NB4 (cell line): ENCODE results near the gene LYPD8.

Experiments
- DNase-seq: peaks from one replicate; pipeline ENCODE4 v3.0.0; 2010; ENCODE audit warnings: low read depth
- H3K4me3 ChIP-seq: one replicate; pipeline ENCODE4 v1.5.1; 2011; ENCODE audit warnings: mild to moderate bottlenecking, low read depth, low read length, moderate library complexity
- MYC ChIP-seq: IDR thresholded peaks from 2 replicates; pipeline ENCODE4 v1.6.1; 2011; ENCODE audit warnings: low read depth, low read length
- POLR2A ChIP-seq: IDR thresholded peaks from 2 replicates; pipeline ENCODE4 v1.6.1; 2011; ENCODE audit warnings: mild to moderate bottlenecking; ENCODE audit not compliant: insufficient read length; ENCODE audit errors: extremely low read depth
- TF ChIP-seq, protein P1 (sequence below): IDR thresholded peaks from 2 replicates; pipeline ENCODE4 v1.6.1; 2011; ENCODE audit warnings: low read depth, low read length
- TF ChIP-seq, protein P2 (sequence below): IDR thresholded peaks from one replicate; pipeline ENCODE4 v1.5.1; 2012; ENCODE audit warnings: low read depth, low read length

LYPD8 gene

DNA sequence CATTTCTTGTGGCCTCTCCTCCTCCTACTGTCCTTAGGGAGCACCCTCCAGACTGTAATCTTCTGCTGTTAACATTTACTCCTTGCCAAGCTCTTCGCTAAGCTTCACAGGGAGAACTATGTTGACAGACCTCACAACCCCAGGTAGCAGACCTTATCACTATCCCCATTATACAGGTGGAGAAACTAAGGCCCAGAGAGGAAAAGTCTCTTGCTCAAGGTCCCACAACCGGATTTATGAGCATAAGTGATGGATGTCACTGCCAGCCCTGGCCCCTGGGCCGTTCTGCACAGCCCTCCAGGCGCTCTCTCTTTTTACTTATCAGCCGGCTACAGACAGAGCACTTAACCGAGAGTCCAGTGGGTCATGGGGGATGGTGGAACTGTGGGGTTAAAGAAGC, 18.1 kb downstream of the LYPD8 start:
- TF ChIP-seq, protein P1, sequence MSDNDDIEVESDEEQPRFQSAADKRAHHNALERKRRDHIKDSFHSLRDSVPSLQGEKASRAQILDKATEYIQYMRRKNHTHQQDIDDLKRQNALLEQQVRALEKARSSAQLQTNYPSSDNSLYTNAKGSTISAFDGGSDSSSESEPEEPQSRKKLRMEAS: no peak
- TF ChIP-seq, protein P2, sequence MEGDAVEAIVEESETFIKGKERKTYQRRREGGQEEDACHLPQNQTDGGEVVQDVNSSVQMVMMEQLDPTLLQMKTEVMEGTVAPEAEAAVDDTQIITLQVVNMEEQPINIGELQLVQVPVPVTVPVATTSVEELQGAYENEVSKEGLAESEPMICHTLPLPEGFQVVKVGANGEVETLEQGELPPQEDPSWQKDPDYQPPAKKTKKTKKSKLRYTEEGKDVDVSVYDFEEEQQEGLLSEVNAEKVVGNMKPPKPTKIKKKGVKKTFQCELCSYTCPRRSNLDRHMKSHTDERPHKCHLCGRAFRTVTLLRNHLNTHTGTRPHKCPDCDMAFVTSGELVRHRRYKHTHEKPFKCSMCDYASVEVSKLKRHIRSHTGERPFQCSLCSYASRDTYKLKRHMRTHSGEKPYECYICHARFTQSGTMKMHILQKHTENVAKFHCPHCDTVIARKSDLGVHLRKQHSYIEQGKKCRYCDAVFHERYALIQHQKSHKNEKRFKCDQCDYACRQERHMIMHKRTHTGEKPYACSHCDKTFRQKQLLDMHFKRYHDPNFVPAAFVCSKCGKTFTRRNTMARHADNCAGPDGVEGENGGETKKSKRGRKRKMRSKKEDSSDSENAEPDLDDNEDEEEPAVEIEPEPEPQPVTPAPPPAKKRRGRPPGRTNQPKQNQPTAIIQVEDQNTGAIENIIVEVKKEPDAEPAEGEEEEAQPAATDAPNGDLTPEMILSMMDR: no peak
- TF ChIP-seq MYC (no peak), POLR2A (no peak)

DNA sequence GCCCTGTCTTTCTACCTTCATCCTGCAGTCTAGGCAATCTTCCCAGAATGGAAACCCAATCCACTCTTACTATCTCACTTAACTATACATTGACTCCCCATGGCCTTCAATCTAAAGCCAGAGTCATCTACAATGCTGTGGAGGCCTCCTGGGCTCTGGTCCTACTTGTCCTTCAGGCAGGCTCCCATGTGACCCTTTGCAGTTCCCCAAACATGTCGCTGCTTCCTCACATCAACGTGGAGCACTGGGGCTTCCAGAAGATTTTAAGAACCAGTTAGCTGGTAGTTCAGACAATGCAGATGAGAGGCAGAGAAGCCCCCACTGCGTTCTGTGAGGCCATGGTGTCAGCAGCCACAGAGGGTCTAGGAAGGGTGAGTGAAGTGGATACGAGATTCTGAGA, 18.6 kb downstream of the LYPD8 start:
- no peak for DNase-seq
- no peak for TF ChIP-seq POLR2A
- TF ChIP-seq, protein P2: no peak
- no peak for TF ChIP-seq MYC
- TF ChIP-seq, protein P1: no peak
- H3K4me3 ChIP-seq: no peak overlapping the region

More for the DNA sequence above, 18.1 kb downstream of the LYPD8 start:
- no peak overlapping the region for H3K4me3 ChIP-seq
- no peak for DNase-seq

DNA sequence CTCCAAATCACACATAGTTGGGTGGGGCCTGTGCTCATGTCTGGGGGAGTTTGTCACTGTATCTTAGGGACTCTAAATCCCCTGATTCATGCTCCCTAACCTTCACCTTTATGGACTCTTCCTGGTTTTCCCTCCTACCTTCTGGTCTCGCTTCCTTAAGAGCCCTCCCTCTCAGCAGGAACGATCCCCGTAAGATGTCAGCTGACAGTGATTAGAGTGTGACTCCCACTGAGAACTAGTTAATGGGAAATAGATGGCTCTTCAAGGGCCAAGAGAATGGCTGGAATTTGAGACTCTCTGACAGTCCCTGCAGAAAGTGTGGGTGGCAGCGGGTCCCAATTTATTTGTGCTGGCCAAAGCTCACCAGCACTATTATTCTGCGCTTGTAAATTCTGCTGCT, 22.0 kb downstream of the LYPD8 start:
- TF ChIP-seq, protein P2: no peak
- no peak for TF ChIP-seq MYC
- no peak for TF ChIP-seq POLR2A
- TF ChIP-seq, protein P1: no peak
- no peak overlapping the region for H3K4me3 ChIP-seq
- no peak for DNase-seq

- DNase-seq: no peak
- no peak overlapping the region for H3K4me3 ChIP-seq
- TF ChIP-seq MYC: no peak
These were observed 24.8 kb downstream of the LYPD8 start for GRCh38 chr1:248730507-248731335.

GRCh38 chr1:248714248-248714647, 41.3 kb downstream of the LYPD8 start:
- DNase-seq: peak; percentile 21
- TF ChIP-seq, protein P1: no peak
- TF ChIP-seq, protein P2: no peak
- TF ChIP-seq POLR2A: no peak
- TF ChIP-seq MYC: no peak
- H3K4me3 ChIP-seq: no peak overlapping the region

- TF ChIP-seq MYC (no peak), POLR2A (no peak)
- TF ChIP-seq, protein P2: no peak
- TF ChIP-seq, protein P1: no peak
- no peak overlapping the region for H3K4me3 ChIP-seq
- peak; percentile 73 for DNase-seq
These were observed 45.2 kb downstream of the LYPD8 start for GRCh38 chr1:248710305-248710900.
